ENCODE data around the gene LRBA. TPM values are rescaled to one million over a fixed set of nuclear protein-coding genes. Genes with fewer than 3 reads are reported as not detected.

Gene LRBA
- polyA plus RNA-seq, 2 of the 4 experiments (the other 2 are of a cell fraction): 10.7 to 25.1 TPM

DNA sequence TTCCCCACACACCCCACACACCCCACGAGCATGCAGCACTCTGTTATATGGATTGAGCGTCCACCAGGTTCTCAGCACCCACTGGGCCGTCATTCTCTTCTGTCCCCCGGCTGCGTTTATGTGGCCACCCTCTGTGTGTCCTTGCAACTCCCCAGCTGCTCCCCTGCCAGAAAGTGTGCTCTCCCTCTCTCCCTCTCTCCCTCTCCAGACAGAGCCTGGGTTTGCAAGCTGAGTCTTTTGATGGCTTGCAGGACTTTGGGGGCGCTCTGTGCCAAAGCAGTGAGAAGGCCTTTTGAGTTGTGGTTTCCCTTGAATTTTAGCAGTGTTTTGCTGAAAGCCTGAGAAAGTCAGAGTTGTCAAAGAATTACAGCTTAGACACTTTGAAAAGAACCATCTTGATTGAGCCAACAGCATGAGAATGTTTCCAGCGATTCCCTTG lies 763.3 kb downstream of the LRBA start:
- H3K4me2 ChIP-seq: no peak overlapping the region
- no peak for ATAC-seq
- POLR2A ChIA-PET: no interaction called here
- no peak for FAIRE-seq
- H3K9me3 ChIP-seq: no peaks in the 10 kb centered on the region
- 76% methylated on average over 7 of the region's 7 CpGs for WGBS (ENCODE audit: missing lambda C conversion rate)
- no peak for DNase-seq (ENCODE audit: low read depth in 1 of 2, low spot score in 1 of 2)
- no peaks in the 10 kb centered on the region for H3K4me1 ChIP-seq
- CTCF ChIA-PET: interaction anchor here (0.8 to 1.3 kb wide), 2 partner anchors 9 to 270 kb away, joined by 3 to 6 read pairs; no protein-coding TSS in a partner anchor
- TF ChIP-seq ZSCAN20 (CRISPR knock-in tag; IDR thresholded peaks at IDR 0.05) (no peak), HEYL (CRISPR knock-in tag; IDR thresholded peaks at IDR 0.05) (no peak), HDAC2 (IDR thresholded peaks at IDR 0.05) (no peak), RFX5 (IDR thresholded peaks at IDR 0.05) (no peak), JUNB (IDR thresholded peaks at IDR 0.05) (no peak), FOSL2 (IDR thresholded peaks at IDR 0.05) (no peak), FOSL2 (CRISPR knock-in tag; IDR thresholded peaks at IDR 0.05) (no peak), HOXB5 (CRISPR knock-in tag; IDR thresholded peaks at IDR 0.05) (no peak), MAFK (IDR thresholded peaks at IDR 0.05; ENCODE audit: partially characterized antibody) (no peak)
- no peak overlapping the region for H3K4me3 ChIP-seq
- no peak overlapping the region for H3K27ac ChIP-seq

DNA sequence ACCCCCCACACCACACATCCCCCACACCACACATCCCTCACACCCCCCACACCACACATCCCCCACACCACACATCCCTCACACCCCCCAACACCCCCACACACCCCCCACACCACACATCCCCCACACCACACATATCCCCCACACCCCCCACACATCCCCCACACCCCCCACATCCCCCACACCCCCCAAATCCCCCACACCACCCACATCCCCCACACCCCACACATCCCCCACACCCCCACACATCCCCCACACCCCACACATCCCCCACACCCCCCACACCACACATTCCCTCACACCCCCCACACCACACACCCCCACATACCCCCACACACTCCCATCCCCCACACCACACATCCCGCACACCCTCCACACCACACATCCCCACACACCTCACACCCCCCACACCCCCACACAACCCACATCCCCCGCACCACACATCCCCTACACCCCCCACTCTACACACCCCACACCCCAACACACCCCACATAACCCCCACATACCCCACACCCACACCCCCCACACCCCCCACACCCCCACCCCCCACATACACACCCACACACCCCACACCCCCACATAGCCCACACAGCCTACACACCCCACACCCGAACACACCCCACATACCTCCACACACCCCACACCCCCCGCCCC lies 764.0 kb downstream of the LRBA start:
- 100% methylated on average over 1 of the region's 4 CpGs for WGBS (ENCODE audit: missing lambda C conversion rate)
- CTCF ChIA-PET: no interaction called here
- FAIRE-seq (no peak), DNase-seq (ENCODE audit: low read depth in 1 of 2, low spot score in 1 of 2) (no peak), ATAC-seq (peak in 1 of 2 experiments; percentile 82; a peak in 3 of 6 replicates)
- H3K27ac ChIP-seq: no peak overlapping the region
- H3K4me2 ChIP-seq: no peak overlapping the region
- POLR2A ChIA-PET: no interaction called here
- no peaks in the 10 kb centered on the region for H3K9me3 ChIP-seq
- H3K4me1 ChIP-seq: no peaks in the 10 kb centered on the region
- H3K4me3 ChIP-seq: no peak overlapping the region
- TF ChIP-seq, protein P1, sequence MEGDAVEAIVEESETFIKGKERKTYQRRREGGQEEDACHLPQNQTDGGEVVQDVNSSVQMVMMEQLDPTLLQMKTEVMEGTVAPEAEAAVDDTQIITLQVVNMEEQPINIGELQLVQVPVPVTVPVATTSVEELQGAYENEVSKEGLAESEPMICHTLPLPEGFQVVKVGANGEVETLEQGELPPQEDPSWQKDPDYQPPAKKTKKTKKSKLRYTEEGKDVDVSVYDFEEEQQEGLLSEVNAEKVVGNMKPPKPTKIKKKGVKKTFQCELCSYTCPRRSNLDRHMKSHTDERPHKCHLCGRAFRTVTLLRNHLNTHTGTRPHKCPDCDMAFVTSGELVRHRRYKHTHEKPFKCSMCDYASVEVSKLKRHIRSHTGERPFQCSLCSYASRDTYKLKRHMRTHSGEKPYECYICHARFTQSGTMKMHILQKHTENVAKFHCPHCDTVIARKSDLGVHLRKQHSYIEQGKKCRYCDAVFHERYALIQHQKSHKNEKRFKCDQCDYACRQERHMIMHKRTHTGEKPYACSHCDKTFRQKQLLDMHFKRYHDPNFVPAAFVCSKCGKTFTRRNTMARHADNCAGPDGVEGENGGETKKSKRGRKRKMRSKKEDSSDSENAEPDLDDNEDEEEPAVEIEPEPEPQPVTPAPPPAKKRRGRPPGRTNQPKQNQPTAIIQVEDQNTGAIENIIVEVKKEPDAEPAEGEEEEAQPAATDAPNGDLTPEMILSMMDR (IDR thresholded peaks at IDR 0.05): no peak
- TF ChIP-seq ZSCAN20 (CRISPR knock-in tag; IDR thresholded peaks at IDR 0.05) (no peak), PBX3 (IDR thresholded peaks at IDR 0.05) (no peak), RAD21 (conservative IDR thresholded peaks at IDR 0.05 in 1 of 2, IDR thresholded peaks at IDR 0.05 in 1 of 2) (no peak), POLR2A (IDR thresholded peaks at IDR 0.05; ENCODE audit: low read length) (no peak), HOXB13 (CRISPR knock-in tag; IDR thresholded peaks at IDR 0.05; ENCODE audit: low read depth) (no peak)

- ATAC-seq (peak; percentile 65 to 75), FAIRE-seq (no peak), DNase-seq (ENCODE audit: low read depth in 1 of 2, low spot score in 1 of 2) (no peak)
- Histone ChIP-seq H3K9me3 (no peaks in the 10 kb centered on the region), H3K4me3 (no peak overlapping the region), H3K4me1 (no peaks in the 10 kb centered on the region), H3K27ac (peak overlapping the region in 1 of 2 experiments; percentile 61; a peak in 3 of 6 replicates), H3K4me2 (no peak overlapping the region)
- no peak for TF ChIP-seq HOXA7 (CRISPR knock-in tag; IDR thresholded peaks at IDR 0.05)
- TF ChIP-seq SMC3 (IDR thresholded peaks at IDR 0.05): no peak
- TF ChIP-seq TP53 (CRISPR knock-in tag; IDR thresholded peaks at IDR 0.05): no peak
- no peak for TF ChIP-seq ESRRA (IDR thresholded peaks at IDR 0.05; ENCODE audit: borderline replicate concordance, low read length)
- no peak for TF ChIP-seq RCOR1 (IDR thresholded peaks at IDR 0.05; ENCODE audit: low read depth, low read length)
- TF ChIP-seq MAFK (IDR thresholded peaks at IDR 0.05; ENCODE audit: partially characterized antibody): no peak
- TF ChIP-seq EP300 (IDR thresholded peaks at IDR 0.05): no peak
- no peak for TF ChIP-seq KDM5A (IDR thresholded peaks at IDR 0.05)
- TF ChIP-seq EHMT2 (IDR thresholded peaks at IDR 0.05; ENCODE audit: low read depth): no peak
- no peak for TF ChIP-seq E2F6 (IDR thresholded peaks at IDR 0.05; ENCODE audit: borderline replicate concordance, low read depth)
- no peak for TF ChIP-seq CEBPB (IDR thresholded peaks at IDR 0.05)
- ChIA-PET CTCF (interaction anchor here (1.5 kb wide), 1 partner anchor 47 kb away, joined by 3 read pairs; no protein-coding TSS in a partner anchor), POLR2A (no interaction called here)
- 78% methylated on average over 9 of the region's 9 CpGs for WGBS (ENCODE audit: missing lambda C conversion rate)
These were observed 764.6 kb downstream of the LRBA start for GRCh38 chr4:150250293-150250997.

Measured in A549 (cell line).